ENCODE measurements around the gene PGAM1. TPM values are rescaled to one million over a fixed set of nuclear protein-coding genes. Genes with fewer than 3 reads are reported as not detected.

The PGAM1 gene
- polyA plus RNA-seq, 1 donor from 2014 or later = 195 TPM

- no peak for TF ChIP-seq REST (IDR thresholded peaks at IDR 0.05; ENCODE audit: borderline replicate concordance)
Observed at GRCh38 chr10:97380516-97380915, 45.5 kb upstream of the PGAM1 start (continued).

- Histone ChIP-seq H3K79me2 (replicated peaks; ENCODE audit: insufficient read depth, low read length) (no peaks in the 10 kb centered on the region), H3K27ac (ENCODE audit: low read length) (no peak overlapping the region), H4K20me1 (ENCODE audit: insufficient read depth) (no peaks in the 10 kb centered on the region), H3K36me3 (ENCODE audit: insufficient read depth, low read length) (no peaks in the 10 kb centered on the region), H3K4me3 (ENCODE audit: low read length) (no peak overlapping the region), H3K9me2 (ENCODE audit: insufficient read depth, low read length) (no peaks in the 10 kb centered on the region), H3K9me3 (ENCODE audit: low read length) (no peaks in the 10 kb centered on the region), H2AFZ (ENCODE audit: low read depth, low read length) (no peak overlapping the region), H3K27me3 (ENCODE audit: insufficient read depth, low read depth, low read length) (no peaks in the 10 kb centered on the region), H3F3A (ENCODE audit: insufficient read depth, low read length, poor library complexity, severe bottlenecking) (no peaks in the 10 kb centered on the region), H3K9ac (ENCODE audit: low read length) (no peak overlapping the region), H3K4me2 (ENCODE audit: low read length) (no peak overlapping the region)
- no peak for TF ChIP-seq CTCF (IDR thresholded peaks at IDR 0.05; ENCODE audit: poor library complexity, severe bottlenecking)
- no peak for TF ChIP-seq TAF1 (IDR thresholded peaks at IDR 0.05; ENCODE audit: low read depth)
- TF ChIP-seq POLR2AphosphoS5 (IDR thresholded peaks at IDR 0.05) = no peak
- no peak for TF ChIP-seq RAD21 (conservative IDR thresholded peaks at IDR 0.05)
- TF ChIP-seq REST (IDR thresholded peaks at IDR 0.05; ENCODE audit: borderline replicate concordance) = no peak
- no peak for TF ChIP-seq EP300 (conservative IDR thresholded peaks at IDR 0.05; ENCODE audit: poor library complexity, severe bottlenecking)
- no peak for TF ChIP-seq EZH2 (IDR thresholded peaks at IDR 0.05; ENCODE audit: borderline replicate concordance, insufficient read depth, low read length, poor library complexity, severe bottlenecking)
- no peak for TF ChIP-seq SMC3 (conservative IDR thresholded peaks at IDR 0.05; ENCODE audit: poor library complexity)
- no peak for TF ChIP-seq MXI1 (conservative IDR thresholded peaks at IDR 0.05; ENCODE audit: poor library complexity, severe bottlenecking)
Observed at GRCh38 chr10:97381626-97382025, 44.4 kb upstream of the PGAM1 start.

All from neural cell (in vitro differentiated cells).